ENCODE data around the gene TAGLN. TPM values are rescaled to one million over a fixed set of nuclear protein-coding genes. Genes with fewer than 3 reads are reported as not detected.
A peak's percentile ranks its signal among the peaks of the same experiment; 100 is the strongest.

The TAGLN gene
- total and polyA plus RNA-seq, 2 of the 8 experiments (the other 6 are each of a cell fraction or from before 2014, with no cell fraction given), result 140 to 300 TPM

DNA sequence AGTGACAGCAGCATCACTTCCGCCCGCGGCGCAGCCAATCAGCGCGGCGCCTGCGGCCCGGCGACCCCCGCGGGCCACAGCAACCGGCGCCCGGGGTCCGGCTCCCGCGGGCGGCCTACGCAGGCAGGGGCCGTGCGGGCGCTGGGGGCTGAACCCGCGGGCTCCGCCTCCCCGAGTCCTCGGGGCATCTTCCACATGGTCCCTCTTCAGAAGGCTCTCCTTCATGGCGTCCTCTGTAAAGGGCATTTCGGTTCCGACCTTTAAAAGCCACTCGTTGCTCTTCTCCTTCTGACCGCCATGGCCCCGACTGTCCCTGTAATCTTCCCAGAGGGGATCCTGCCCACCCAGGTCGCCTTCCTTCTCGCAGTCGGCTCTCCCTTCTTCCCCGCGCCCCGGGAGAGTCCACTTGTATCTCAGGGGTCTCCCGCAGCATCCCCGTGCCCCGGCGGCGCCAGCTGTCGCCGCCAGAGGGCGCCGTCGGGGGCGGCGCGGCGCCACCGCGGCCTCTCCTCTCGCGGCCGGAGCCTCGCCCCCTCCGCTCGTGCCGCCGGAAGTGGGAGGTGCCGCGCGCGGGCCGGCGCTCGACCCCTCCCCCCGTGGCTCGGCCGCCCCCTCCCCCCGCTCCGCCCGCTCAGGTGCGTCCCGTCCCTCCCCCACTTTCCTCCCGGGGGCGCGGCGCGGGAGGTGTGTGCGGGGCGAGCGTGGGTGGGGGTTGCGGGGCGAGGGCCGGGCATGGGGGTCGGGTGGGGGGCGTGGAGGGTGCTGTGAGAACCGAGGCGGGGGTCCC, 33.1 kb downstream of the TAGLN start, which contains the start of gene RNF214 (continued):
- TF ChIP-seq CBX8 (IDR thresholded peaks at IDR 0.05; ENCODE audit: borderline replicate concordance, low read depth, low read length), result no peak
- TF ChIP-seq ATF3 (IDR thresholded peaks at IDR 0.05; ENCODE audit: insufficient read depth, low read depth, low read length), result no peak
- no peak for TF ChIP-seq ATF2 (IDR thresholded peaks at IDR 0.05; ENCODE audit: low read length)
- no peak for TF ChIP-seq HDAC6 (IDR thresholded peaks at IDR 0.05; ENCODE audit: low read depth, low read length)
- TF ChIP-seq YY1 (IDR thresholded peaks at IDR 0.05; ENCODE audit: low read depth, low read length), result no peak; the same call in 1 of the 2 replicates
- no peak; the same call in 1 of the 2 replicates for TF ChIP-seq CREB1 (IDR thresholded peaks at IDR 0.05)
- peak; percentile 81 to 97 (median 89) for TF ChIP-seq CTCF (IDR thresholded peaks at IDR 0.05; ENCODE audit: control extremely low read depth in 1 of 3, insufficient read depth in 1 of 3, low read depth in 1 of 3, low read length in 3 of 3)
- TF ChIP-seq CHD1 (IDR thresholded peaks at IDR 0.05; ENCODE audit: low read depth, low read length), result peak; percentile 66; the same call in 1 of the 2 replicates
- TF ChIP-seq EZH2 (IDR thresholded peaks at IDR 0.05; ENCODE audit: low read depth, low read length, severe bottlenecking), result no peak
- TF ChIP-seq, protein P1, sequence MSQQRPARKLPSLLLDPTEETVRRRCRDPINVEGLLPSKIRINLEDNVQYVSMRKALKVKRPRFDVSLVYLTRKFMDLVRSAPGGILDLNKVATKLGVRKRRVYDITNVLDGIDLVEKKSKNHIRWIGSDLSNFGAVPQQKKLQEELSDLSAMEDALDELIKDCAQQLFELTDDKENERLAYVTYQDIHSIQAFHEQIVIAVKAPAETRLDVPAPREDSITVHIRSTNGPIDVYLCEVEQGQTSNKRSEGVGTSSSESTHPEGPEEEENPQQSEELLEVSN (IDR thresholded peaks at IDR 0.05), result no peak
- TF ChIP-seq SIN3A (conservative IDR thresholded peaks at IDR 0.05 in 1 of 2, IDR thresholded peaks at IDR 0.05 in 1 of 2; ENCODE audit: low read depth in 1 of 2, low read length in 2 of 2), result peak in 1 of 2 experiments; percentile 81; a peak in 3 of 4 replicates
- TF ChIP-seq RFX5 (IDR thresholded peaks at IDR 0.05; ENCODE audit: borderline replicate concordance, low read depth, low read length), result no peak
- TF ChIP-seq RAD21 (IDR thresholded peaks at IDR 0.05 in 1 of 2, conservative IDR thresholded peaks at IDR 0.05 in 1 of 2; ENCODE audit: low read depth in 2 of 2, low read length in 2 of 2), result peak; percentile 9 to 53; a peak in 2 of 4 replicates
- no peak for TF ChIP-seq TCF12 (IDR thresholded peaks at IDR 0.05; ENCODE audit: low read depth, low read length)
- TF ChIP-seq BCL11A (IDR thresholded peaks at IDR 0.05; ENCODE audit: low read depth in 2 of 2, low read length in 2 of 2), result no peak
- peak; percentile 28; the same call in 1 of the 2 replicates for TF ChIP-seq BRCA1 (IDR thresholded peaks at IDR 0.05; ENCODE audit: low read depth, low read length)
- no peak for TF ChIP-seq SIX5 (IDR thresholded peaks at IDR 0.05; ENCODE audit: low read depth, low read length)
